HepG2 (cell line): ENCODE measurements around the gene OSBPL9. TPM values are rescaled to one million over a fixed set of nuclear protein-coding genes. Genes with fewer than 3 reads are reported as not detected.
A peak's percentile ranks its signal among the peaks of the same experiment; 100 is the strongest.

Experiments
- AHR ChIP-seq: IDR thresholded peaks from 2 replicates; pipeline ENCODE4 v1.6.1; 2018; ENCODE audit warnings: missing genetic modification reagents, missing compliant biosample characterization
- ARNTL ChIP-seq: sonication (generic); formaldehyde crosslinking; IDR thresholded peaks from 2 replicates; pipeline ENCODE4 v1.4.0; 2020; ENCODE audit warnings: mild to moderate bottlenecking, missing genetic modification reagents
- CHCHD3 ChIP-seq: sonication (generic); formaldehyde crosslinking; IDR thresholded peaks from 2 replicates; pipeline ENCODE4 v1.8.0; 2022; ENCODE audit warnings: mild to moderate bottlenecking, missing genetic modification reagents, moderate library complexity
- DR1 ChIP-seq: sonication (generic); formaldehyde crosslinking; IDR thresholded peaks from 2 replicates; pipeline ENCODE4 v1.8.0; 2021; ENCODE audit warnings: mild to moderate bottlenecking, missing genetic modification reagents, inconsistent platforms
- EP300 ChIP-seq, 3 experiments: sonication (generic) in 1 of 3; formaldehyde crosslinking in 1 of 3; IDR thresholded peaks; 2 replicates each; pipeline versions ENCODE4 v1.5.1 to v1.6.1; 2011 to 2020; ENCODE audit warnings: low read depth in 2 of 3, low read length in 2 of 3, borderline replicate concordance in 1 of 3, improper control_type of control experiment in 1 of 3, mild to moderate bottlenecking in 1 of 3, missing genetic modification reagents in 1 of 3, moderate library complexity in 1 of 3
- HOXA5 ChIP-seq: sonication (generic); formaldehyde crosslinking; IDR thresholded peaks from 2 replicates; pipeline ENCODE4 v1.4.0; 2020; ENCODE audit warnings: missing genetic modification reagents
- HOXA9 ChIP-seq: sonication (generic); formaldehyde crosslinking; IDR thresholded peaks from 2 replicates; pipeline ENCODE4 v1.8.1; 2022; ENCODE audit warnings: missing genetic modification reagents, mild to moderate bottlenecking, moderate library complexity, borderline replicate concordance
- IKZF4 ChIP-seq: sonication (generic); formaldehyde crosslinking; IDR thresholded peaks from 2 replicates; pipeline ENCODE4 v1.5.1; 2020; ENCODE audit warnings: borderline replicate concordance, mild to moderate bottlenecking, low read depth, missing genetic modification reagents; ENCODE audit errors: not compliant biosample characterization
- IRF2 ChIP-seq: IDR thresholded peaks from 2 replicates; pipeline ENCODE4 v1.6.1; 2018; ENCODE audit warnings: missing genetic modification reagents, missing compliant biosample characterization
- MLLT10 ChIP-seq: sonication (generic); formaldehyde crosslinking; IDR thresholded peaks from 2 replicates; pipeline ENCODE4 v1.4.0; 2020; ENCODE audit warnings: missing genetic modification reagents
- MYC ChIP-seq: sonication (generic); formaldehyde crosslinking; IDR thresholded peaks from 2 replicates; pipeline ENCODE4 v1.9.0; 2021; ENCODE audit warnings: missing genetic modification reagents, borderline replicate concordance
- NCOR1 ChIP-seq: fragments of 200-600 bp; sonication (generic); IDR thresholded peaks from 2 replicates; pipeline ENCODE4 v1.7.0; 2017; ENCODE audit warnings: antibody characterized with exemption, low read length, borderline replicate concordance
- RBFOX2 ChIP-seq: fragments of 200-400 bp; formaldehyde crosslinking; IDR thresholded peaks from 2 replicates; pipeline ENCODE4 v1.6.1; 2017; ENCODE audit warnings: low read depth, mild to moderate bottlenecking, low read length
- SIN3A ChIP-seq: IDR thresholded peaks from 2 replicates; pipeline ENCODE4 v1.6.1; 2011; ENCODE audit warnings: low read depth, mild to moderate bottlenecking, control low read depth, low read length, borderline replicate concordance
- TFAP4 ChIP-seq: sonication (generic); IDR thresholded peaks from 2 replicates; pipeline ENCODE4 v1.6.1; 2016; ENCODE audit warnings: low read depth, borderline replicate concordance
- USF2 ChIP-seq, 2 experiments: sonication (generic) in 1 of 2; formaldehyde crosslinking in 1 of 2; IDR thresholded peaks; 2 replicates each; pipeline versions ENCODE4 v1.5.1 to v1.6.1; 2011 to 2020; ENCODE audit warnings: borderline replicate concordance in 1 of 2, low read depth in 1 of 2, low read length in 1 of 2, mild to moderate bottlenecking in 1 of 2, missing genetic modification reagents in 1 of 2, moderate library complexity in 1 of 2
- ZFY ChIP-seq: sonication (generic); formaldehyde crosslinking; IDR thresholded peaks from 2 replicates; pipeline ENCODE4 v1.4.0; 2020; ENCODE audit warnings: missing genetic modification reagents
- ZNF30 ChIP-seq: sonication (generic); formaldehyde crosslinking; IDR thresholded peaks from 2 replicates; pipeline ENCODE4 v1.5.0; 2020; ENCODE audit warnings: mild to moderate bottlenecking, missing genetic modification reagents
- ZNF383 ChIP-seq: sonication (generic); formaldehyde crosslinking; IDR thresholded peaks from 2 replicates; pipeline ENCODE4 v1.4.0; 2020; ENCODE audit warnings: missing genetic modification reagents, mild to moderate bottlenecking, borderline replicate concordance
- ZNF567 ChIP-seq: sonication (generic); formaldehyde crosslinking; IDR thresholded peaks from 2 replicates; pipeline ENCODE4 v1.8.1; 2023; ENCODE audit warnings: mild to moderate bottlenecking, missing genetic modification reagents, borderline replicate concordance
- polyA plus RNA-seq, 8 experiments: library from polyadenylated mRNA; depleted of rRNA in 3 of 8; stranded (reverse) in 7 of 8; unstranded in 1 of 8; fragments of >200 nt; fragmentation: Illumina TruSeq in 4 of 8; extraction: Trizol in 4 of 8; gene quantifications; 2 replicates each; pipeline versions ENCODE4 v1.2.1 to v1.2.3, GENCODE V29; 2011 to 2016; ENCODE audit warnings: low read depth in 4 of 8, missing spikeins in 1 of 8, mixed read lengths in 1 of 8; ENCODE audit not compliant: insufficient read depth in 1 of 8
- total RNA-seq, 5 experiments: library from RNA; depleted of rRNA; stranded (reverse); fragments of >200 nt; fragmentation: Illumina TruSeq; extraction: Trizol; gene quantifications; 2 replicates each; pipeline ENCODE4 v1.2.3, GENCODE V29; 2016; ENCODE audit warnings: low read depth in 1 of 5
- TF ChIP-seq, protein P1 (sequence below): sonication (generic); formaldehyde crosslinking; IDR thresholded peaks from 2 replicates; pipeline ENCODE4 v1.5.1; 2020; ENCODE audit warnings: mild to moderate bottlenecking, missing genetic modification reagents, moderate library complexity

The OSBPL9 gene
- total and polyA plus RNA-seq, 2 of the 13 experiments (the other 11 are each of a cell fraction or from before 2014, with no cell fraction given): 83.6 to 142 TPM

GRCh38 chr1:51616903-51617708 lies at the start of gene OSBPL9 (continued):
- no peak for TF ChIP-seq USF2 (IDR thresholded peaks at IDR 0.05; ENCODE audit: low read depth, low read length)
- no peak for TF ChIP-seq USF2 (CRISPR knock-in tag; IDR thresholded peaks at IDR 0.05; ENCODE audit: borderline replicate concordance)
- TF ChIP-seq, protein P1, sequence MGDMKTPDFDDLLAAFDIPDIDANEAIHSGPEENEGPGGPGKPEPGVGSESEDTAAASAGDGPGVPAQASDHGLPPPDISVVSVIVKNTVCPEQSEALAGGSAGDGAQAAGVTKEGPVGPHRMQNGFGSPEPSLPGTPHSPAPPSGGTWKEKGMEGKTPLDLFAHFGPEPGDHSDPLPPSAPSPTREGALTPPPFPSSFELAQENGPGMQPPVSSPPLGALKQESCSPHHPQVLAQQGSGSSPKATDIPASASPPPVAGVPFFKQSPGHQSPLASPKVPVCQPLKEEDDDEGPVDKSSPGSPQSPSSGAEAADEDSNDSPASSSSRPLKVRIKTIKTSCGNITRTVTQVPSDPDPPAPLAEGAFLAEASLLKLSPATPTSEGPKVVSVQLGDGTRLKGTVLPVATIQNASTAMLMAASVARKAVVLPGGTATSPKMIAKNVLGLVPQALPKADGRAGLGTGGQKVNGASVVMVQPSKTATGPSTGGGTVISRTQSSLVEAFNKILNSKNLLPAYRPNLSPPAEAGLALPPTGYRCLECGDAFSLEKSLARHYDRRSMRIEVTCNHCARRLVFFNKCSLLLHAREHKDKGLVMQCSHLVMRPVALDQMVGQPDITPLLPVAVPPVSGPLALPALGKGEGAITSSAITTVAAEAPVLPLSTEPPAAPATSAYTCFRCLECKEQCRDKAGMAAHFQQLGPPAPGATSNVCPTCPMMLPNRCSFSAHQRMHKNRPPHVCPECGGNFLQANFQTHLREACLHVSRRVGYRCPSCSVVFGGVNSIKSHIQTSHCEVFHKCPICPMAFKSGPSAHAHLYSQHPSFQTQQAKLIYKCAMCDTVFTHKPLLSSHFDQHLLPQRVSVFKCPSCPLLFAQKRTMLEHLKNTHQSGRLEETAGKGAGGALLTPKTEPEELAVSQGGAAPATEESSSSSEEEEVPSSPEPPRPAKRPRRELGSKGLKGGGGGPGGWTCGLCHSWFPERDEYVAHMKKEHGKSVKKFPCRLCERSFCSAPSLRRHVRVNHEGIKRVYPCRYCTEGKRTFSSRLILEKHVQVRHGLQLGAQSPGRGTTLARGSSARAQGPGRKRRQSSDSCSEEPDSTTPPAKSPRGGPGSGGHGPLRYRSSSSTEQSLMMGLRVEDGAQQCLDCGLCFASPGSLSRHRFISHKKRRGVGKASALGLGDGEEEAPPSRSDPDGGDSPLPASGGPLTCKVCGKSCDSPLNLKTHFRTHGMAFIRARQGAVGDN (CRISPR knock-in tag): peak; percentile 72
- no peak for TF ChIP-seq TFAP4
- TF ChIP-seq DR1 (CRISPR knock-in tag): peak; percentile 52; the same call in 1 of the 2 replicates
- TF ChIP-seq ZNF30 (CRISPR knock-in tag): no peak
- TF ChIP-seq CHCHD3 (CRISPR knock-in tag): no peak
- no peak for TF ChIP-seq ZNF567
- TF ChIP-seq SIN3A: peak; percentile 11; the same call in 1 of the 2 replicates
- peak; percentile 10; the same call in 1 of the 2 replicates for TF ChIP-seq IRF2 (CRISPR knock-in tag)
- 0 out of 2 replicates have a peak, but pooled peaks have one; percentile 27 for TF ChIP-seq NCOR1
- TF ChIP-seq EP300 (IDR thresholded peaks at IDR 0.05; ENCODE audit: low read depth in 2 of 2, low read length in 2 of 2): no peak
- TF ChIP-seq EP300 (CRISPR knock-in tag; IDR thresholded peaks at IDR 0.05; ENCODE audit: borderline replicate concordance): no peak
- peak; percentile 66; the same call in 1 of the 2 replicates for TF ChIP-seq AHR (CRISPR knock-in tag)
- peak; percentile 49; the same call in 1 of the 2 replicates for TF ChIP-seq ZFY (CRISPR knock-in tag)
- no peak for TF ChIP-seq ARNTL (CRISPR knock-in tag)
- no peak for TF ChIP-seq IKZF4 (CRISPR knock-in tag)
- TF ChIP-seq HOXA9: peak; percentile 100
- TF ChIP-seq ZNF383: no peak
- 0 out of 2 replicates have a peak, but pooled peaks have one; percentile 41 for TF ChIP-seq RBFOX2
- TF ChIP-seq MLLT10 (CRISPR knock-in tag): no peak
- peak; percentile 38; the same call in 1 of the 2 replicates for TF ChIP-seq MYC (CRISPR knock-in tag)
- peak; percentile 99 for TF ChIP-seq HOXA5 (CRISPR knock-in tag)
